Upper lobe of left lung (tissue), 6 donors: ENCODE data around the gene EFCAB9. TPM values are rescaled to one million over a fixed set of nuclear protein-coding genes. Genes with fewer than 3 reads are reported as not detected.
"Not testable (repeated sequence)": the region's sequence is repeated elsewhere in the genome, so short reads cannot be mapped to it uniquely, and the experiment has no call there.

Source experiments
- ATAC-seq, 2 donors: fragments of 200-7000 bp; cut with Tn5 transposase; one replicate each; pipeline ENCODE4 v1.9.1; 2022; ENCODE audit warnings: mild to moderate bottlenecking in 2 of 2, moderate library complexity in 2 of 2; ENCODE audit not compliant: low FRiP score in 2 of 2
- DNase-seq, 2 donors: peaks; one replicate each; pipeline ENCODE4 v3.0.0-alpha.2; 2019 to 2020
- H3K27ac ChIP-seq, 4 donors: fragments of 200-600 bp; sonication (generic); one replicate each; pipeline ENCODE4 v1.5.1; 2016 to 2019
- H3K27me3 ChIP-seq, 4 donors: fragments of 200-600 bp; sonication (generic); one replicate each; pipeline ENCODE4 v1.5.1; 2017 to 2019
- H3K36me3 ChIP-seq, 4 donors: fragments of 200-600 bp; sonication (generic); one replicate each; pipeline ENCODE4 v1.5.1; 2016 to 2019
- H3K4me1 ChIP-seq, 4 donors: fragments of 200-600 bp; sonication (generic); one replicate each; pipeline ENCODE4 v1.5.1; 2018 to 2019
- H3K4me3 ChIP-seq, 4 donors: fragments of 200-600 bp; sonication (generic); one replicate each; pipeline ENCODE4 v1.5.1; 2017 to 2019; ENCODE audit warnings: mild to moderate bottlenecking in 2 of 4, moderate library complexity in 1 of 4
- H3K9me3 ChIP-seq, 4 donors: fragments of 200-600 bp; sonication (generic); one replicate each; pipeline ENCODE4 v1.5.1; 2018 to 2019
- CTCF ChIP-seq, 6 experiments: fragments of 450-650 bp in 4 of 6; fragments of 200-600 bp in 2 of 6; sonication (generic) in 2 of 6; IDR thresholded peaks; one replicate each; pipeline ENCODE4 v1.5.1; 2016 to 2019; ENCODE audit warnings: antibody characterized with exemption in 6 of 6
- EP300 ChIP-seq, 4 donors: sonication (generic); formaldehyde crosslinking; IDR thresholded peaks; one replicate each; pipeline ENCODE4 v1.5.1; 2017; ENCODE audit warnings: antibody characterized with exemption in 4 of 4, control low read depth in 2 of 4
- POLR2A ChIP-seq, 4 donors: fragments of 450-650 bp; IDR thresholded peaks; one replicate each; pipeline ENCODE4 v1.5.1; 2016 to 2017; ENCODE audit warnings: antibody characterized with exemption in 4 of 4, mild to moderate bottlenecking in 2 of 4
- POLR2AphosphoS5 ChIP-seq, 2 donors: sonication (generic); formaldehyde crosslinking; IDR thresholded peaks; one replicate each; pipeline ENCODE4 v1.5.1; 2017; ENCODE audit warnings: antibody characterized with exemption in 2 of 2
- WGBS, 2 donors: methylation state at CpG; one replicate each; pipeline ENCODE4 v1.1.5; 2017 to 2018; 5-methylcytosine and 5-hydroxymethylcytosine counted together
- total RNA-seq, 6 donors: library from RNA; depleted of rRNA in 4 of 6; stranded (reverse); fragments of >200 nt in 4 of 6; gene quantifications; one replicate each; pipeline versions ENCODE4 v1.1.0 to v1.2.1, GENCODE V29; 2016 to 2021
- donor health status: DM: no; HTN: no; CAD: no; lungs with moderate emphysema.
- donor health status: DM: no; HTN: yes; CAD: no; lungs with severe emphysema.

EFCAB9 gene
- total RNA-seq, 6 donors from 2014 or later: not detected

GRCh38 chr5:172150514-172151425 lies 43.2 kb upstream of the EFCAB9 start:
- H3K27me3 ChIP-seq: no peaks in the 10 kb centered on the region
- no peak overlapping the region for H3K4me3 ChIP-seq
- H3K9me3 ChIP-seq: no peaks in the 10 kb centered on the region
- TF ChIP-seq POLR2AphosphoS5 (IDR thresholded peaks at IDR 0.05): peak; percentile 54 to 62
- no peak for TF ChIP-seq POLR2A (IDR thresholded peaks at IDR 0.05)
- peaks cover 16 to 43% (median 24%) of the 10 kb centered on the region in 4 donors for H3K4me1 ChIP-seq
- DNase-seq (peak in 1 of 2 donors; percentile 89), ATAC-seq (peak; percentile 79 to 85)
- peak overlapping the region; percentile 6 to 79 (median 69) for H3K27ac ChIP-seq
- 48 to 55% methylated on average over 16 of the region's 16 CpGs for WGBS, 2 donors
- peaks cover 0 to 21% (median 0%) of the 10 kb centered on the region in 4 donors for H3K36me3 ChIP-seq

- H3K4me1 ChIP-seq: peaks cover 23 to 43% (median 29%) of the 10 kb centered on the region in 4 donors
- no peak overlapping the region for H3K4me3 ChIP-seq
- no peaks in the 10 kb centered on the region for H3K9me3 ChIP-seq
- DNase-seq: no peak
- H3K36me3 ChIP-seq: peaks cover 0 to 24% (median 5%) of the 10 kb centered on the region in 4 donors
- peak overlapping the region in 3 of 4 donors; percentile 6 to 79 (median 22) for H3K27ac ChIP-seq
- TF ChIP-seq EP300 (IDR thresholded peaks at IDR 0.05) (no peak), CTCF (IDR thresholded peaks at IDR 0.05) (no peak), POLR2A (IDR thresholded peaks at IDR 0.05) (no peak), POLR2AphosphoS5 (IDR thresholded peaks at IDR 0.05) (no peak)
- ATAC-seq: no peak
- 88% methylated on average over 10 of the region's 10 CpGs for WGBS, 2 donors
- H3K27me3 ChIP-seq: no peaks in the 10 kb centered on the region
Observed at GRCh38 chr5:172151661-172152210, 42.2 kb upstream of the EFCAB9 start.

- Histone ChIP-seq H3K36me3 (peaks cover 0 to 16% (median 5%) of the 10 kb centered on the region in 4 donors), H3K9me3 (no peaks in the 10 kb centered on the region), H3K4me1 (peaks cover 23 to 44% (median 31%) of the 10 kb centered on the region in 4 donors), H3K4me3 (no peak overlapping the region), H3K27ac (peak overlapping the region; percentile 2 to 54 (median 38)), H3K27me3 (no peaks in the 10 kb centered on the region)
- TF ChIP-seq POLR2AphosphoS5 (IDR thresholded peaks at IDR 0.05) (no peak), EP300 (IDR thresholded peaks at IDR 0.05) (no peak), POLR2A (IDR thresholded peaks at IDR 0.05) (no peak), CTCF (IDR thresholded peaks at IDR 0.05) (no peak)
- WGBS, 2 donors: 75 to 92% methylated on average over 3 of the region's 3 CpGs
- no peak for ATAC-seq
- DNase-seq: no peak
Observed at GRCh38 chr5:172153695-172154094, 40.3 kb upstream of the EFCAB9 start.

- ATAC-seq, H3K27ac ChIP-seq, DNase-seq, H3K27me3 ChIP-seq, H3K4me3 ChIP-seq, H3K9me3 ChIP-seq: not testable (repeated sequence)
- Histone ChIP-seq H3K4me1 (peaks cover 23 to 41% (median 25%) of the 10 kb centered on the region in 4 donors), H3K36me3 (peaks cover 0 to 16% (median 5%) of the 10 kb centered on the region in 4 donors)
- WGBS, 2 donors: 92% methylated on average over 9 of the region's 9 CpGs
Observed at GRCh38 chr5:172155101-172155500, 38.9 kb upstream of the EFCAB9 start.

- peak overlapping the region in 3 of 4 donors; percentile 46 to 57 (median 50) for H3K27ac ChIP-seq
Observed at GRCh38 chr5:172156541-172156994, 37.4 kb upstream of the EFCAB9 start.

More at GRCh38 chr5:172156541-172156994, 37.4 kb upstream of the EFCAB9 start:
- H3K27me3 ChIP-seq: no peaks in the 10 kb centered on the region
- WGBS, 2 donors: 64 to 81% methylated on average over 13 of the region's 13 CpGs
- TF ChIP-seq POLR2A (IDR thresholded peaks at IDR 0.05): no peak
- TF ChIP-seq CTCF (IDR thresholded peaks at IDR 0.05): no peak
- TF ChIP-seq POLR2AphosphoS5 (IDR thresholded peaks at IDR 0.05): peak; percentile 66
- peak in 2 of 4 donors; percentile 38 to 46 for TF ChIP-seq EP300 (IDR thresholded peaks at IDR 0.05)
- H3K4me3 ChIP-seq: no peak overlapping the region
- H3K9me3 ChIP-seq: no peaks in the 10 kb centered on the region
- peaks cover 10 to 36% (median 17%) of the 10 kb centered on the region in 4 donors for H3K4me1 ChIP-seq
- no peak for DNase-seq
- peaks cover 0 to 16% (median 5%) of the 10 kb centered on the region in 4 donors for H3K36me3 ChIP-seq
- ATAC-seq: peak in 1 of 2 donors; percentile 66
